Endothelial cell of umbilical vein (primary cell): ENCODE measurements around the gene KCNQ2. TPM values are rescaled to one million over a fixed set of nuclear protein-coding genes. Genes with fewer than 3 reads are reported as not detected.

Experiments used
- BruUV-seq: library from RNA; stranded (reverse); fragments of 400-500 nt; replicated peaks from 2 replicates; lab custom pipeline; 2021; lab: Mats Ljungman, UMichigan
- CTCF ChIA-PET: fragments of 300-600, 350-600 bp; sonication (Branson Sonifier 250); formaldehyde crosslinking; loops from one replicate; lab custom pipeline; 2021; ENCODE audit warnings: antibody characterized with exemption, inconsistent platforms; lab: Charles Lee
- POLR2A ChIA-PET: fragments of 300-600, 350-600 bp; sonication (Branson Sonifier 250); formaldehyde crosslinking; loops from one replicate; lab custom pipeline; 2021; ENCODE audit warnings: antibody characterized with exemption, inconsistent platforms; lab: Charles Lee
- DNase-seq: peaks from one replicate; pipeline ENCODE4 v3.0.0-alpha.2; 2011; ENCODE audit warnings: low read depth, low spot score
- FAIRE-seq: peaks from 2 replicates; lab custom pipeline; 2011; peaks lifted over from hg19 to GRCh38; lab: Jason Lieb, UNC
- H2AFZ ChIP-seq: 2 replicates; pipeline ENCODE4 v1.6.0; 2012; ENCODE audit warnings: low read depth, low read length, control low read depth, inconsistent platforms
- H3K27ac ChIP-seq: 2 replicates; pipeline ENCODE4 v1.5.1; 2011; ENCODE audit warnings: low read depth, mild to moderate bottlenecking, control low read depth, low read length, moderate library complexity; ENCODE audit not compliant: insufficient read depth
- H3K27me3 ChIP-seq, 2 experiments: 2 replicates each; pipeline versions ENCODE4 v1.6.0 to v1.6.1; 2011; ENCODE audit warnings: low read length in 2 of 2, mixed read lengths in 1 of 2; ENCODE audit not compliant: control insufficient read depth in 2 of 2, insufficient read depth in 2 of 2
- H3K36me3 ChIP-seq, 2 experiments: 2 replicates in 1 of 2; 3 replicates in 1 of 2; pipeline ENCODE4 v1.5.1; 2011; ENCODE audit warnings: low read length in 2 of 2, mild to moderate bottlenecking in 1 of 2, moderate library complexity in 1 of 2; ENCODE audit not compliant: control insufficient read depth in 2 of 2, insufficient read depth in 2 of 2; ENCODE audit errors: extremely low read depth in 1 of 2
- H3K4me1 ChIP-seq: 3 replicates; pipeline ENCODE4 v1.5.1; 2011; ENCODE audit warnings: mild to moderate bottlenecking, low read length; ENCODE audit not compliant: control insufficient read depth, insufficient read depth; ENCODE audit errors: extremely low read depth
- H3K4me2 ChIP-seq: 2 replicates; pipeline ENCODE4 v1.6.1; 2011; ENCODE audit warnings: low read length, control low read depth, mixed read lengths; ENCODE audit not compliant: insufficient read depth
- H3K4me3 ChIP-seq, 3 experiments: fragments of 200-600 bp in 1 of 3; sonication (generic), shearing (Covaris generic) in 1 of 3; replicated peaks in 1 of 3; 2 replicates each; pipeline ENCODE4 v1.5.1; 2011 to 2016; ENCODE audit warnings: control low read depth in 3 of 3, low read length in 3 of 3, mild to moderate bottlenecking in 2 of 3, inconsistent platforms in 1 of 3, low read depth in 1 of 3, moderate library complexity in 1 of 3; ENCODE audit not compliant: insufficient read depth in 1 of 3
- H3K79me2 ChIP-seq: 2 replicates; pipeline ENCODE4 v1.6.0; 2012; ENCODE audit warnings: low read length, inconsistent platforms; ENCODE audit not compliant: control insufficient read depth, insufficient read depth
- H3K9ac ChIP-seq: replicated peaks from 2 replicates; pipeline ENCODE3; 2011; ENCODE audit warnings: low read length, control low read depth; ENCODE audit not compliant: insufficient read depth; ENCODE audit errors: extremely low read depth
- H3K9me1 ChIP-seq: replicated peaks from 3 replicates; pipeline ENCODE4 v1.6.0; 2011; ENCODE audit warnings: mild to moderate bottlenecking, low read length; ENCODE audit not compliant: control insufficient read depth, insufficient read depth; ENCODE audit errors: extremely low read depth
- H3K9me3 ChIP-seq: replicated peaks from 2 replicates; pipeline ENCODE4 v1.5.1; 2012; ENCODE audit warnings: low read length, inconsistent platforms; ENCODE audit not compliant: control insufficient read depth, insufficient read depth
- H4K20me1 ChIP-seq: replicated peaks from 2 replicates; pipeline ENCODE3; 2011; ENCODE audit warnings: mild to moderate bottlenecking, low read length; ENCODE audit not compliant: control insufficient read depth, insufficient read depth; ENCODE audit errors: extremely low read depth
- EZH2 ChIP-seq: IDR thresholded peaks from 2 replicates; pipeline ENCODE4 v1.6.1; 2012; ENCODE audit warnings: borderline replicate concordance, low read depth, mild to moderate bottlenecking, moderate library complexity, low read length, inconsistent platforms; ENCODE audit not compliant: severe bottlenecking
- GATA2 ChIP-seq: IDR thresholded peaks from 2 replicates; pipeline ENCODE4 v1.7.0; 2011; ENCODE audit warnings: low read depth, mild to moderate bottlenecking, moderate library complexity, mixed read lengths, low read length; ENCODE audit not compliant: insufficient read length, insufficient read depth
- JUN ChIP-seq: IDR thresholded peaks from 2 replicates; pipeline ENCODE4 v1.6.1; 2011; ENCODE audit warnings: borderline replicate concordance, low read depth; ENCODE audit not compliant: insufficient read length, insufficient read depth
- MYC ChIP-seq: IDR thresholded peaks from one replicate; pipeline ENCODE4 v1.6.1; 2011; ENCODE audit warnings: mild to moderate bottlenecking, low read depth, low read length
- POLR2A ChIP-seq: IDR thresholded peaks from 2 replicates; pipeline ENCODE4 v1.6.1; 2012; ENCODE audit warnings: low read depth, mild to moderate bottlenecking, control low read depth, low read length
- POLR2AphosphoS5 ChIP-seq: IDR thresholded peaks from 2 replicates; pipeline ENCODE4 v1.6.1; 2012; ENCODE audit warnings: low read depth, mild to moderate bottlenecking, control low read depth, low read length, moderate library complexity; ENCODE audit not compliant: insufficient read depth
- dilution Hi-C: fragments of 300-500 bp; cut with MboI; formaldehyde crosslinking; loops from one replicate; pipeline ENCODE4 v1.15.0; 2019; ENCODE audit warnings: low sequenced_read_pairs; ENCODE audit not compliant: extremely low pct_ligation_motif_present
- intact Hi-C: fragments of 100-400 bp; cut with micrococcal nuclease; formaldehyde crosslinking; loops from one replicate; pipeline ENCODE4 v1.10.0; 2022
- polyA plus RNA-seq, 4 experiments: library from polyadenylated mRNA; depleted of rRNA in 3 of 4; stranded (reverse) in 3 of 4; unstranded in 1 of 4; fragments of >200 nt; gene quantifications; 2 replicates each; pipeline versions ENCODE4 v1.2.1 to v1.2.3, GENCODE V29; 2011 to 2012; ENCODE audit warnings: missing spikeins in 1 of 4
- total RNA-seq: library from RNA; stranded (reverse); gene quantifications from 2 replicates; pipeline ENCODE4 v1.2.3, GENCODE V29; 2021
- TF ChIP-seq, protein P1 (sequence below), 2 donors: IDR thresholded peaks; 1 replicate in 1 of 2; 2 replicates in 1 of 2; pipeline ENCODE4 v1.5.1; 2011; ENCODE audit warnings: low read length in 2 of 2, mild to moderate bottlenecking in 2 of 2, moderate library complexity in 2 of 2, control low read depth in 1 of 2, inconsistent platforms in 1 of 2, low read depth in 1 of 2; ENCODE audit not compliant: insufficient read depth in 1 of 2; ENCODE audit errors: extremely low read depth in 1 of 2
- TF ChIP-seq, protein P2 (sequence below): IDR thresholded peaks from 2 replicates; pipeline ENCODE4 v1.6.1; 2011; ENCODE audit not compliant: insufficient read depth, insufficient read length

Gene KCNQ2
- total and polyA plus RNA-seq, 2 donors (not counting 3 experiments of a cell fraction or from before 2014, with no cell fraction given): not detected

DNA sequence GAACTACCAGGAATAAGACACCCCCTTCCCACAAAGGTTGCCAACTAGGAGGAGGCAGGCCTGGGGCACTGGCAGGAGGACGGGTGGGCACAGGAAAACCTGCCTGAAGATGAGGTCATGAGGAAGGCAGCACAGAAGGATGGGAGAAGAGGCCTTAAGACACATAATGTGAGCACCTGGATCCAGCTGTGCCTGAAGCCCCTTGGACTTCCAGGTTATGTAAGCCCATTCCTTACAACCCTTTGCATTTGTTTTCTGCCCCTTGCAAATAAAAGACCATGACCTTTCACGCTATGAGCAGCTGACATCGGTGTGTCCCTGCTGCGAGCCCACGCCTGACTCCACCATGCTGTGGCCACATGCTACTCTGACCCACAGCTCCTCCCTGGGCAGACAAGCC is 23.4 kb downstream of the KCNQ2 start:
- no peak for DNase-seq
- POLR2A ChIA-PET: no interaction called here
- no peak for FAIRE-seq
- intact Hi-C loops (no loop called here), dilution Hi-C loops (no loop called here)
- Histone ChIP-seq H3K9ac (no peak overlapping the region), H3K4me3 (no peak overlapping the region), H2AFZ (no peak overlapping the region), H3K27ac (no peak overlapping the region), H3K36me3 (no peaks in the 10 kb centered on the region), H4K20me1 (no peaks in the 10 kb centered on the region), H3K9me3 (no peaks in the 10 kb centered on the region), H3K4me1 (no peaks in the 10 kb centered on the region), H3K79me2 (no peaks in the 10 kb centered on the region), H3K4me2 (no peak overlapping the region), H3K27me3 (no peaks in the 10 kb centered on the region), H3K9me1 (no peaks in the 10 kb centered on the region)
- TF ChIP-seq JUN: no peak
- TF ChIP-seq, protein P1, sequence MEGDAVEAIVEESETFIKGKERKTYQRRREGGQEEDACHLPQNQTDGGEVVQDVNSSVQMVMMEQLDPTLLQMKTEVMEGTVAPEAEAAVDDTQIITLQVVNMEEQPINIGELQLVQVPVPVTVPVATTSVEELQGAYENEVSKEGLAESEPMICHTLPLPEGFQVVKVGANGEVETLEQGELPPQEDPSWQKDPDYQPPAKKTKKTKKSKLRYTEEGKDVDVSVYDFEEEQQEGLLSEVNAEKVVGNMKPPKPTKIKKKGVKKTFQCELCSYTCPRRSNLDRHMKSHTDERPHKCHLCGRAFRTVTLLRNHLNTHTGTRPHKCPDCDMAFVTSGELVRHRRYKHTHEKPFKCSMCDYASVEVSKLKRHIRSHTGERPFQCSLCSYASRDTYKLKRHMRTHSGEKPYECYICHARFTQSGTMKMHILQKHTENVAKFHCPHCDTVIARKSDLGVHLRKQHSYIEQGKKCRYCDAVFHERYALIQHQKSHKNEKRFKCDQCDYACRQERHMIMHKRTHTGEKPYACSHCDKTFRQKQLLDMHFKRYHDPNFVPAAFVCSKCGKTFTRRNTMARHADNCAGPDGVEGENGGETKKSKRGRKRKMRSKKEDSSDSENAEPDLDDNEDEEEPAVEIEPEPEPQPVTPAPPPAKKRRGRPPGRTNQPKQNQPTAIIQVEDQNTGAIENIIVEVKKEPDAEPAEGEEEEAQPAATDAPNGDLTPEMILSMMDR (IDR thresholded peaks at IDR 0.05; ENCODE audit: extremely low read depth in 1 of 2, insufficient read depth in 1 of 2, low read depth in 1 of 2, low read length in 2 of 2): no peak
- TF ChIP-seq MYC: no peak
- TF ChIP-seq EZH2: no peak
- no peak for TF ChIP-seq GATA2
- no peak for TF ChIP-seq POLR2AphosphoS5
- TF ChIP-seq POLR2A: no peak
- TF ChIP-seq, protein P2, sequence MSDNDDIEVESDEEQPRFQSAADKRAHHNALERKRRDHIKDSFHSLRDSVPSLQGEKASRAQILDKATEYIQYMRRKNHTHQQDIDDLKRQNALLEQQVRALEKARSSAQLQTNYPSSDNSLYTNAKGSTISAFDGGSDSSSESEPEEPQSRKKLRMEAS: no peak
- no TSS peak for BruUV-seq
- CTCF ChIA-PET: interaction anchor here (0.7 kb wide), 1 partner anchor 14 kb away, joined by 3 read pairs; no protein-coding TSS in a partner anchor
